Measurements from ENCODE around the gene SNX13.

DNA sequence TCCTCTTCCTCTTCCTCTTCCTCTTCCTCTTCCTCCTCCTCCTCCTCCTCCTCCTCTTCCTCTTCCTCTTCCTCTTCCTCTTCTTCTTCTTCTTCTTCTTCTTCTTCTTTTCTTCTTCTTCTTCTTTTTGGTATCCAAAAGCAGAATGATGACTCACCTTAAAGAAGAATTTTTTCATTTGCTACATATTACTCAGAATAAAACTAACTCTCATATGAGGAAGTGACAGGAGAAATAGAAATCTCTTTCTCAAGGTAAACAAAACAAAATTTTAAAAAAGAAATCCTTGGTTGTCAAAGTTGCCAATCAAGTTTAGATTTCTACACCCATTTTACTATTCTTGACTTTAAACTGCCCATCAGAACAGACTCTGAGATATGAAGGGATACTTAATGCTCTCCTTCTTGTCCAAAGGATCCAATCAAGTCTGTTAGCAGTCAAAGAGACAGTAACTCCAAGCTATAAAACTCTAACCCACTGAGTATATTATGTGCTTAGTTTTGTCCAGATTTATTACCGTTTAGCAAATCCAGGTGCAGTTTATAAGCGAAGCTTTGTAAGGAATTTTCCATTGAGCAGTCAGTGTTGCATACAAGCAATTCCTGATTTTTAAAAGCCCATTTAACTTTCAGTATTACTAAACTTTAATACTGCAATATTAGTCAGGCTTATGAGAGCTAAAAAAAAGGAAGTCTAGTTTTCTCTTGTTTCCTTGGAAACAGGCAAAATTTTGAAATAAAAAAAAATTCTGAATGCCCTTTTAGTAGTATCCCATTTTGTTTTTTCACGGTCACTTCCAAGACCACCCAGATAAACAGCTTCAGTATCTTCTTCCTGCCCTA lies 43.1 kb upstream of the SNX13 start:
- no peak for TF ChIP-seq POLR2AphosphoS5 (IDR thresholded peaks at IDR 0.05; ENCODE audit: borderline replicate concordance, low read depth, low read length)
- no peak for TF ChIP-seq EZH2 (IDR thresholded peaks at IDR 0.05)
